PC-3 (cell line): ENCODE results near the gene ZNF80.

Experiments used
- CTCF ChIP-seq: fragments of 300-600 bp; sonication (generic); conservative IDR thresholded peaks from 2 replicates; pipeline ENCODE4 v1.5.1; 2017; ENCODE audit warnings: antibody characterized with exemption, low read depth, mild to moderate bottlenecking, low read length
- EZH2 ChIP-seq: fragments of 300-600 bp; sonication (generic); IDR thresholded peaks from one replicate; pipeline ENCODE4 v1.6.1; 2017; ENCODE audit warnings: antibody characterized with exemption, mild to moderate bottlenecking, low read length; ENCODE audit not compliant: unreplicated experiment

DNA sequence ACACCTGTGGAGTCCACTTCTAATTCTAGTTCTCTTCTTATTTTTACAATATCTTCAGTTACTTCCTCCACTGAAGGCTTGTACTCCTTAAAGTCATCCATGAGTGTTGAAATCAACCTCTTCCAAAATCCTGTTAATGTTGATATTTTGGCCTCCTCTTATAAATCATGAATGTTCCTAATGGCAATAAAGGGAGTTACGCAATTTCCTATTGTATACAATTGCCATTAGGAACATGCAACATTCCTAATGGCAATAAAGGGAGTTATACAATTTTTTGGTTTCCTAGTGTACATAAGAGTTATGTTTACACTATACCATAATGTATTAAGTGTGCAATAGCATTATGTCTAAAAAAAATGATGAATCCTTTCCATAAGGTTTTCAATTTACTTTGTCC is 47.3 kb upstream of the ZNF80 start:
- no peak for TF ChIP-seq CTCF
- TF ChIP-seq EZH2: no peak
